Smooth muscle cell (in vitro differentiated cells): ENCODE results near the gene ARMH1. TPM values are rescaled to one million over a fixed set of nuclear protein-coding genes. Genes with fewer than 3 reads are reported as not detected.
A peak's percentile ranks its signal among the peaks of the same experiment; 100 is the strongest.

Experiments used
- DNase-seq: peaks from one replicate; lab custom pipeline; 2025; ENCODE audit not compliant: unreplicated experiment; lab: John Stamatoyannopoulos, UW
- H2AFZ ChIP-seq: fragments of 200-600 bp; sonication (generic); 2 replicates; pipeline ENCODE4 v1.6.0; 2016; ENCODE audit warnings: antibody characterized with exemption, low read depth, mild to moderate bottlenecking
- H3F3A ChIP-seq: fragments of 200-600 bp; sonication (generic); 2 replicates; pipeline ENCODE4 v1.6.0; 2017; ENCODE audit warnings: antibody characterized with exemption, low read depth
- H3K27ac ChIP-seq: fragments of 200-600 bp; sonication (generic); 2 replicates; pipeline ENCODE4 v1.5.1; 2016; ENCODE audit warnings: low read depth, mild to moderate bottlenecking
- H3K27me3 ChIP-seq: fragments of 200-600 bp; sonication (generic); 2 replicates; pipeline ENCODE4 v1.6.1; 2016; ENCODE audit warnings: low read depth, mild to moderate bottlenecking
- H3K36me3 ChIP-seq: fragments of 200-600 bp; sonication (generic); 2 replicates; pipeline ENCODE4 v1.5.1; 2016; ENCODE audit warnings: low read depth
- H3K4me1 ChIP-seq: fragments of 200-600 bp; sonication (generic); 2 replicates; pipeline ENCODE4 v1.5.1; 2016; ENCODE audit warnings: low read depth
- H3K4me2 ChIP-seq: fragments of 200-600 bp; sonication (generic); 2 replicates; pipeline ENCODE4 v1.6.0; 2016; ENCODE audit warnings: mild to moderate bottlenecking
- H3K4me3 ChIP-seq: fragments of 200-600 bp; sonication (generic); 2 replicates; pipeline ENCODE4 v1.5.1; 2016; ENCODE audit warnings: mild to moderate bottlenecking
- H3K79me2 ChIP-seq: fragments of 200-600 bp; sonication (generic); 2 replicates; pipeline ENCODE4 v1.6.0; 2016; ENCODE audit warnings: low read depth, mild to moderate bottlenecking
- H3K9ac ChIP-seq: fragments of 200-600 bp; sonication (generic); 2 replicates; pipeline ENCODE4 v1.6.0; 2016; ENCODE audit warnings: low read depth
- H3K9me3 ChIP-seq: fragments of 200-600 bp; sonication (generic); replicated peaks from 2 replicates; pipeline ENCODE4 v1.5.1; 2016; ENCODE audit warnings: low read depth
- H4K20me1 ChIP-seq: fragments of 200-600 bp; sonication (generic); 2 replicates; pipeline ENCODE4 v1.6.0; 2016; ENCODE audit warnings: low read depth
- CTCF ChIP-seq: fragments of 200-600 bp; sonication (generic); IDR thresholded peaks from 2 replicates; pipeline ENCODE4 v1.5.1; 2017; ENCODE audit warnings: borderline replicate concordance, mild to moderate bottlenecking, antibody characterized with exemption; ENCODE audit not compliant: insufficient read depth, poor library complexity, severe bottlenecking
- WGBS: methylation state at CpG from one replicate; pipeline ENCODE4 v1.1.7; 2016; ENCODE audit warnings: low lambda C conversion rate; 5-methylcytosine and 5-hydroxymethylcytosine counted together
- polyA plus RNA-seq: library from polyadenylated mRNA; unstranded; fragments of >200 nt; fragmentation: Nextera tagmentation; extraction: Ambion mirVana; gene quantifications from 2 replicates; pipeline ENCODE4 v1.2.1, GENCODE V29; 2016
- total RNA-seq: library from RNA; depleted of rRNA; stranded (reverse); fragments of >200 nt; gene quantifications from 2 replicates; pipeline ENCODE4 v1.2.3, GENCODE V29; 2014

Gene ARMH1
- total and polyA plus RNA-seq, 2 experiments from 2014 or later = 1.5 to 8.3 TPM

GRCh38 chr1:44707112-44707881 lies 32.8 kb downstream of the ARMH1 start:
- H3K4me3 ChIP-seq = no peak overlapping the region
- H3K27ac ChIP-seq = peak overlapping the region; percentile 84
- no peaks in the 10 kb centered on the region for H3K79me2 ChIP-seq
- H4K20me1 ChIP-seq = no peaks in the 10 kb centered on the region
- no peaks in the 10 kb centered on the region for H3K36me3 ChIP-seq
- H3K9ac ChIP-seq = peak overlapping the region; percentile 44
- no peak for DNase-seq
- H3K27me3 ChIP-seq = no peaks in the 10 kb centered on the region
- no peaks in the 10 kb centered on the region for H3F3A ChIP-seq
- WGBS = 82% methylated on average over 6 of the region's 6 CpGs
- no peaks in the 10 kb centered on the region for H3K9me3 ChIP-seq
- no peak overlapping the region for H2AFZ ChIP-seq
- H3K4me2 ChIP-seq = peak overlapping the region; percentile 13
- no peaks in the 10 kb centered on the region for H3K4me1 ChIP-seq
- TF ChIP-seq CTCF = no peak

DNA sequence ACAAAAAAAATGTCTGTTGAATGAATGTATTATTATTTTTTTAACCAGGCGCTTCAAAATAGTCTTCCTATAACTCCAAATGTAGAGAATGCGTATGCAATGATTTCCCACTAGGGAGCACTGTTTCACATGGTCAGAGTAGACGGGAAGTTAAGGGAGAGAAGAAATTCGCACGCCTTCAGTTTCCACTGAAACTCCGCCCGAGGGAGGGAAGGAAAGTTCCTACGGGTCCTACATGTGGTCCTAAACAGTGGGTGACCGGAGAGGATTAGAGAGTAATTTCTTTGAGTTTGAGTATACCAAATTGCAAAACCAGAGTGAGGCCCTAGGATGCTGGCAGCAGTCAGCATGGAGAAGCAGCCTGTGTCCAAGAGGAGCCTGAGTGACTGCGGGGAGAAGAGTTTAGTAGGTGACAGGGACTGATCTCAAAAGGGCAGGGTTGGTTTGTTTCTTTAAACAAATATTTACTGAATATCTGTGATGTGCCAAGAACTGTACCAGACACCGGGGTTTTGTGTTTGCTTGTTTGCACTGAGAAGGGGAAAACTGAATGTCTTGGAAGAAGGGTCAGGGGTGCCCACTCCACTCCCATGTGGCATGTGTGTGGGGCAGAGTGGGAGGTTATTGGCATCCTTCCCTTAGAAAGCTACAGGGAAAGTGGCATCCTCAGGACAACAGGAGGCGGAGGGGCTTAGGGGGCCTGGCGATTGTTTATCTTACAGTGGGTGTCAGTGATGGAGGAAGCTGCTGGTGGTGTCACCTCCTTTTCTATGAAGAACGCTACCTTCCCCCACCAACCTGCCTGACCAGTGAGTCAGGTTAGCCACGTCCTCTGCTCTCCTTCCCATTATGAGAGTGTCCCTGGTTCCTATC lies 33.7 kb downstream of the ARMH1 start:
- no peak for DNase-seq
- no peak overlapping the region for H2AFZ ChIP-seq
- WGBS = 58% methylated on average over 15 of the region's 15 CpGs

GRCh38 chr1:44713321-44713781 lies 38.8 kb downstream of the ARMH1 start:
- Histone ChIP-seq H3F3A (no peaks in the 10 kb centered on the region), H3K36me3 (no peaks in the 10 kb centered on the region), H3K79me2 (no peaks in the 10 kb centered on the region), H2AFZ (no peak overlapping the region), H3K27ac (no peak overlapping the region), H3K4me3 (no peak overlapping the region), H3K9me3 (no peaks in the 10 kb centered on the region), H3K4me1 (no peaks in the 10 kb centered on the region), H3K27me3 (no peaks in the 10 kb centered on the region), H3K9ac (no peak overlapping the region), H4K20me1 (no peaks in the 10 kb centered on the region), H3K4me2 (no peak overlapping the region)
- no peak for TF ChIP-seq CTCF
- 73% methylated on average over 6 of the region's 6 CpGs for WGBS
- no peak for DNase-seq

More for the DNA sequence above, 33.7 kb downstream of the ARMH1 start:
- Histone ChIP-seq H3K79me2 (no peaks in the 10 kb centered on the region), H3K36me3 (no peaks in the 10 kb centered on the region), H4K20me1 (no peaks in the 10 kb centered on the region), H3K9ac (peak overlapping the region; percentile 44), H3K4me3 (no peak overlapping the region), H3K4me2 (no peak overlapping the region), H3K27me3 (no peaks in the 10 kb centered on the region), H3F3A (no peaks in the 10 kb centered on the region), H3K27ac (peak overlapping the region; percentile 84), H3K4me1 (no peaks in the 10 kb centered on the region), H3K9me3 (no peaks in the 10 kb centered on the region)
- peak; percentile 48 for TF ChIP-seq CTCF
